Heart left ventricle (tissue), 13 donors: ENCODE results near the gene VIT.

Experiments
- CTCF ChIP-seq, 12 donors: fragments of 200-600 bp; sonication (generic) in 4 of 12; IDR thresholded peaks; one replicate each; pipeline versions ENCODE4 v1.5.0 to v1.8.0; 2018 to 2022; ENCODE audit warnings: antibody characterized with exemption in 12 of 12, mild to moderate bottlenecking in 5 of 12
- POLR2A ChIP-seq, 2 donors: fragments of 450-650 bp; IDR thresholded peaks; one replicate each; pipeline ENCODE4 v1.6.1; 2017; ENCODE audit warnings: antibody characterized with exemption in 2 of 2, mild to moderate bottlenecking in 2 of 2, moderate library complexity in 2 of 2
- donor health status: ischemic (EF 13 %, LVEDD 7.1; RV severe dilation, severe dysfunction).
- donor health status: DM: no; HTN: yes; CAD: no.
- donor health status: DM: no; HTN: no; CAD: no.
- donor health status: ischemic (EF 25% LVEDD 6.9; RV normal size, moderate dysfunction).
- donor health status: ischemic (EF 25% LVEDD 5.7; RV mildly dilated, moderate dysfunction).
- donor health status: ischemic (EF 35%, LVEDD 5.7; RV mildly dilated, moderate dysfunction).
- donor health status: nonischemic (EF 11% LVEDD 7.7; RV severe dilation, severe dysfunction).
- donor health status: DM: yes; HTN: yes; CAD: no.
- donor health status: PGD.
- donor health status: ischemic (EF 29% LVEDD 5.4; RV normal size, mild dysfunction).
- donor health status: nonischemic (EF 23%, LVEDD 6.1; RV moderate dilation, normal function).

- TF ChIP-seq CTCF (IDR thresholded peaks at IDR 0.05) (no peak), POLR2A (IDR thresholded peaks at IDR 0.05) (no peak)
Measured at GRCh38 chr2:36696533-36696932, at the start of gene VIT.
